PFSK-1 (cell line): Measurements from ENCODE around the gene LENG1. TPM values are rescaled to one million over a fixed set of nuclear protein-coding genes. Genes with fewer than 3 reads are reported as not detected.

Experiments used
- FOXP2 ChIP-seq: optimal IDR thresholded peaks from 2 replicates; pipeline ENCODE3; 2011; ENCODE audit warnings: borderline replicate concordance, control low read depth, inconsistent platforms; ENCODE audit not compliant: insufficient read depth; ENCODE audit errors: extremely low read length, extremely low read depth
- POLR2AphosphoS5 ChIP-seq: IDR thresholded peaks from 2 replicates; pipeline ENCODE4 v1.6.1; 2012; ENCODE audit warnings: low read depth, mild to moderate bottlenecking, control low read depth, low read length, moderate library complexity
- REST ChIP-seq, 2 experiments: IDR thresholded peaks; 2 replicates each; pipeline versions ENCODE4 v1.6.1 to v1.8.0; 2011 to 2012; ENCODE audit warnings: low read depth in 2 of 2, low read length in 2 of 2, control low read depth in 1 of 2, inconsistent platforms in 1 of 2, mild to moderate bottlenecking in 1 of 2, moderate library complexity in 1 of 2; ENCODE audit not compliant: insufficient read depth in 1 of 2
- SIN3A ChIP-seq: IDR thresholded peaks from 2 replicates; pipeline ENCODE4 v1.6.1; 2012; ENCODE audit warnings: mild to moderate bottlenecking, low read length, moderate library complexity, borderline replicate concordance; ENCODE audit not compliant: insufficient read depth
- TAF1 ChIP-seq: IDR thresholded peaks from 2 replicates; pipeline ENCODE4 v1.6.1; 2012; ENCODE audit warnings: low read length, control low read depth, borderline replicate concordance; ENCODE audit not compliant: insufficient read depth
- polyA plus RNA-seq: library from polyadenylated mRNA; unstranded; fragments of >200 nt; gene quantifications from one replicate; pipeline ENCODE4 v1.2.1, GENCODE V29; 2012; ENCODE audit warnings: low read depth, missing spikeins; ENCODE audit not compliant: insufficient read length

Gene LENG1
- 33.5 TPM for polyA plus RNA-seq

DNA sequence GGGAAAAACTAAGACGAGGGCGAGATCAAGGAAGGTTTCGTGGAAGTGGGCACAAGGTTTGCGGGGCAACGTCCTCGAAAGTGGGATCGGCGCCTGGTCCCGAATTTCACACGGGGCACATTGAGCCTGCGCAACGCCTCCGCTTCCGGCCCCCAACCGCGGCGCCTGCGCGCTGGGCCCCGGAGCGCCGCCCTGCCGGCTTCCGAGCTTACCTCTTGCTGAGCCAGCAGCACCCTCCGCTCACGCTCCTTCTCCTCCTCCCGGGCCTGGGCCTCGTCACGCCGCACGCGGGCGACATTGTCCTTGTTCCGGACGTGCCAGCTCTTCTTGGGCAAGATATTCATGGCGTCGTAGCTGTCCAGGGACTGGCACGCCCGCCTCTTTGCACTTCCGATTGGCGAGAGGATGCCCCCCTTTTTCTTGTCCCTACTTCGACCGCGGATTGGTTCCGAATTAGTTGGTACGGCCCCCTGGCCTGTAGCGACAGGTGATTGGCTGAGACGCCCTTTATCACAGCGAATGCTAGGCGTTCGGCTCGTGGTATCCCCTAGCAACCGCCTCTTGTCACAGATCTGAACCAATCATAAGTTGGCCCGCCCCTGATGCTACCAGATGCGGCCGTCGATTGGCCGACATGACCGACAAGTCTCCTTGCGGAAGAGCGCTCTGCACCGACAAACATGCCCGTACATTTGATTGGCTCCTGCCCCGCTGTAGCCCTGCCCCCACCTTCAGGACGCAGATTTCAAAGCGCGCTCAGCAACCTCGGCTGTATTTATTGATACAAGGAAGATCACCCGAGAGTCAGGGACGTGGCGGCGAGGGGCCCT lies at the start of gene LENG1:
Gene LENG1 (minus strand): TSS at position 370 of the 830 bp plus-strand sequence. CDS start 26 bp downstream, at position 344.
- TF ChIP-seq SIN3A (no peak), REST (IDR thresholded peaks at IDR 0.05; ENCODE audit: insufficient read depth in 1 of 2, low read depth in 2 of 2, low read length in 2 of 2) (no peak), TAF1 (0 out of 2 replicates have a peak, but pooled peaks have one; percentile 1), POLR2AphosphoS5 (peak; percentile 63), FOXP2 (peak; percentile 25)

GRCh38 chr19:54208784-54209057 lies 49.2 kb upstream of the LENG1 start:
- TF ChIP-seq SIN3A (no peak), REST (IDR thresholded peaks at IDR 0.05; ENCODE audit: insufficient read depth in 1 of 2, low read depth in 2 of 2, low read length in 2 of 2) (no peak), FOXP2 (no peak), POLR2AphosphoS5 (peak; percentile 72), TAF1 (no peak)

GRCh38 chr19:54207983-54208783 lies 48.7 kb upstream of the LENG1 start:
- TF ChIP-seq POLR2AphosphoS5 (peak; percentile 59), REST (IDR thresholded peaks at IDR 0.05; ENCODE audit: insufficient read depth in 1 of 2, low read depth in 2 of 2, low read length in 2 of 2) (peak in 1 of 2 experiments; percentile 53; a peak in 1 of 4 replicates), FOXP2 (peak; percentile 11), TAF1 (peak; percentile 48; the same call in 1 of the 2 replicates), SIN3A (peak; percentile 79; the same call in 1 of the 2 replicates)

DNA sequence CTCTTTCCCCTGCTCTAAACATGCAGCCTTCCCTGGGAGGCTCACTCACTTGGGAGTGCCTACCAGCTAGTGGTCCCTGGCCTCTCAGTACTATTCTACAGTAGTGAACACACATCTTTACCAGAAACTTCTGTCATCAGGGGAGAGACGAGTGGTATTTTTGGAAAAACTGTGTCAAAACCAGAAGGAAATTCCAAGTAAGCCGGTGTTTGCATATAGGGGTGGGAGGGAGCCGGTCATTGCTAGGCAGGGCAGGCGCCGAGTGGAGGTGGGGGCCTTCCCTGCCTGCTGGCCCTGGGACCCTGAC lies 48.1 kb upstream of the LENG1 start:
- TF ChIP-seq REST (IDR thresholded peaks at IDR 0.05; ENCODE audit: insufficient read depth in 1 of 2, low read depth in 2 of 2, low read length in 2 of 2) (no peak), TAF1 (no peak), FOXP2 (no peak), SIN3A (no peak), POLR2AphosphoS5 (no peak; the same call in 1 of the 2 replicates)
